AG09319 (cell line): ENCODE data around the gene PRKCB.

Experiments used
- DNase-seq: peaks from one replicate; pipeline ENCODE4 v3.0.0-alpha.2; 2010; ENCODE audit warnings: low read depth; ENCODE audit errors: extremely low read depth
- TF ChIP-seq, protein P1 (sequence below): IDR thresholded peaks from 2 replicates; pipeline ENCODE4 v1.5.1; 2011; ENCODE audit warnings: low read depth, mild to moderate bottlenecking, inconsistent platforms, low read length, moderate library complexity

Gene PRKCB

GRCh38 chr16:23898682-23899430 lies 63.1 kb downstream of the PRKCB start:
- TF ChIP-seq, protein P1, sequence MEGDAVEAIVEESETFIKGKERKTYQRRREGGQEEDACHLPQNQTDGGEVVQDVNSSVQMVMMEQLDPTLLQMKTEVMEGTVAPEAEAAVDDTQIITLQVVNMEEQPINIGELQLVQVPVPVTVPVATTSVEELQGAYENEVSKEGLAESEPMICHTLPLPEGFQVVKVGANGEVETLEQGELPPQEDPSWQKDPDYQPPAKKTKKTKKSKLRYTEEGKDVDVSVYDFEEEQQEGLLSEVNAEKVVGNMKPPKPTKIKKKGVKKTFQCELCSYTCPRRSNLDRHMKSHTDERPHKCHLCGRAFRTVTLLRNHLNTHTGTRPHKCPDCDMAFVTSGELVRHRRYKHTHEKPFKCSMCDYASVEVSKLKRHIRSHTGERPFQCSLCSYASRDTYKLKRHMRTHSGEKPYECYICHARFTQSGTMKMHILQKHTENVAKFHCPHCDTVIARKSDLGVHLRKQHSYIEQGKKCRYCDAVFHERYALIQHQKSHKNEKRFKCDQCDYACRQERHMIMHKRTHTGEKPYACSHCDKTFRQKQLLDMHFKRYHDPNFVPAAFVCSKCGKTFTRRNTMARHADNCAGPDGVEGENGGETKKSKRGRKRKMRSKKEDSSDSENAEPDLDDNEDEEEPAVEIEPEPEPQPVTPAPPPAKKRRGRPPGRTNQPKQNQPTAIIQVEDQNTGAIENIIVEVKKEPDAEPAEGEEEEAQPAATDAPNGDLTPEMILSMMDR, result no peak
- no peak for DNase-seq

- DNase-seq, result no peak
- TF ChIP-seq, protein P1, result no peak
Observed at GRCh38 chr16:23899869-23900268, 64.1 kb downstream of the PRKCB start.

- TF ChIP-seq, protein P1, result no peak
- no peak for DNase-seq
Observed at GRCh38 chr16:23900480-23901177, 64.8 kb downstream of the PRKCB start.

DNA sequence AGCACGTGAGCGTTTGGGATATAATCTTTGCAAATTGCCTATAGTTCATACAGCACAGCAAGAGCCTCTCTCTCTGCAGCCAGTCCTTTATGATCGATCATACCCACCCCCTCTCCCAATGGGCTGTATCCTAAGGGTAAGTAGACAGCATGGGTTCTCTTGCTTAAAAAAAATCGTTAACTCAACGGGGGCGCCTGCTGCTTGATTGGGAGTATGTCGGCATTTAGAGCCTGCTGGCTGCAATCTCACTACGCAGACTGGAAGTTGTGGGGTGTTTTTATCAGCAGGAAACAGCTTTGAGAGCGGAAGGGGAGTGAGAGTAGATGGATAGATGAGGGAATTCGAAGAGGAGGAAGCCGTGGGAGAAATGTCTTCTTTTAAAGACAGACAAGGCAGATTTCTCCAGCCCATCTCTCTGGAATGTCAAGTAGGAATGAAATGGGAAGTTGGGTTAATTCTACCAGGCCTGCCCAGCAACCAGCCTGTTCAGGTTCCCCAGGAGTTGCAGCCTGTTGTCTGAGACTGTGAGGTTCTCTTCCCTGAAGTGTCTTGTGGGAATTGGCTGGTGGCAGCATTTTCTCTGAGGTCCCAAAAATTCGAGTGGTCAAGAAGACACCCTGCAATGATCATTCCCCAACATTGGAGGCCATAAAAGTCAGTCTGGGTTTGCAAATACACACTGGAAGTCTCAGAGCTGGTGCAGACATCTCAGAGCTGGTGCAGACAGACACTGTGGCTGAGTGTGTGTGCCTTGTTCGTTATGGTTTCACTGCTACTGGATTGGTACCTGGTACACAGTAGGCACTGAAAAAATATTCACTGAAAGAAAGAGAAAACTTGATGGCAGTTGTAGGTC lies 65.6 kb downstream of the PRKCB start:
- TF ChIP-seq, protein P1, result no peak

DNA sequence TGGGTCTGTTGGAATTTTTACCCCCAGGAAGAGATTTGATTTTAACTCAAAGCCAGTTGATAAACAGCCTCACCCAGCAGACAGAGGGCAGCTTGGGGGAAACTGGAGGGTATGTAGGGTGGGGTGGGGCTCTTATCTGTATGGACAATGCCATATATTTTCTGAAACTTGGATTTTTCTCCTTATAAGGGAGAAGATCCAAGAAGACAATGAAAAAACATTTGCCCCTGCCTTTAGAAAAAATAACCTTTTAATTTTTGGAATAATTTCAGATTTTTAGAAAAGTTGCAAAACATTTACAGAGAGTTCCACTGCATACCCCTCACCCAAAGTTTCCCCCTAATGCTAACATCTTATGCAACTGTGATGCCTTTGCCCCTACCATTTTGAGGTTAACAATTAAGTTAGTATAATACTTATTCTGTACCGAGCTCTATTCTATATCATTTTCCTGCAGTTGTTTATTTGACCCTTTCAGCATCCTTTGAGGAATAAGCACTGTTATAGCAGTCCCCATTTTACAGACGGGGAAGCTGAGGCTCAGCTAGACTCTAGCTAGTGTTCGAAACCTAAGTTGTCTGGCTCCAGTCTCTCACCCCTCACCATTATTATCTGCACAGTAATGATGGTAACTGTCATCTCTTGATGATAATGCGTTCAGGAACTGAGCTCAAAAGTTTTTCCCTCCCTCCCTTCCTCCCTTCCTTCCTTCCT lies 66.4 kb downstream of the PRKCB start:
- DNase-seq, result no peak
- TF ChIP-seq, protein P1, result no peak

More for the DNA sequence above, 65.6 kb downstream of the PRKCB start:
- no peak for DNase-seq

- TF ChIP-seq, protein P1, result no peak
- no peak for DNase-seq
Observed at GRCh38 chr16:23902748-23903414, 67.1 kb downstream of the PRKCB start.
